PC-9 (cell line): ENCODE results near the gene FTO. TPM values are rescaled to one million over a fixed set of nuclear protein-coding genes. Genes with fewer than 3 reads are reported as not detected.

ENCODE experiments used
- BruUV-seq: library from RNA; stranded (reverse); fragments of 400-500 nt; replicated peaks from 2 replicates; lab custom pipeline; 2021; lab: Mats Ljungman, UMichigan
- CTCF ChIA-PET: fragments of 300-600 bp; sonication (Branson Sonifier 250); formaldehyde crosslinking; loops from one replicate; lab custom pipeline; 2022; ENCODE audit warnings: antibody characterized with exemption; lab: Charles Lee
- POLR2A ChIA-PET: fragments of 300-600 bp; sonication (Branson Sonifier 250); formaldehyde crosslinking; loops from one replicate; lab custom pipeline; 2022; ENCODE audit warnings: antibody characterized with exemption; ENCODE audit not compliant: unreplicated experiment; lab: Charles Lee
- DNase-seq, 2 experiments: peaks; one replicate each; pipeline versions ENCODE4 v3.0.0 to v3.0.0-alpha.2; 2015 to 2022; ENCODE audit warnings: mixed read lengths in 1 of 2
- H2AFZ ChIP-seq: fragments of 200-600 bp; sonication (generic); 2 replicates; pipeline ENCODE4 v1.8.1; 2017; ENCODE audit warnings: antibody characterized with exemption
- H3F3A ChIP-seq: fragments of 200-600 bp; sonication (generic); 2 replicates; pipeline ENCODE4 v1.8.1; 2017; ENCODE audit warnings: antibody characterized with exemption, mild to moderate bottlenecking, low read depth; ENCODE audit not compliant: insufficient read depth
- H3K27ac ChIP-seq: fragments of 200-600 bp; sonication (generic); 2 replicates; pipeline ENCODE4 v1.6.1; 2016; ENCODE audit warnings: mixed run types
- H3K27me3 ChIP-seq: fragments of 200-600 bp; sonication (generic); 2 replicates; pipeline ENCODE4 v1.6.1; 2016; ENCODE audit warnings: low read depth, mixed run types; ENCODE audit not compliant: insufficient read depth
- H3K36me3 ChIP-seq: fragments of 200-600 bp; sonication (generic); 2 replicates; pipeline ENCODE4 v1.6.1; 2016; ENCODE audit warnings: low read depth, mixed run types
- H3K4me1 ChIP-seq: fragments of 200-600 bp; sonication (generic); replicated peaks from 2 replicates; pipeline ENCODE4 v1.6.1; 2016; ENCODE audit warnings: mixed run types; ENCODE audit not compliant: insufficient read depth
- H3K4me2 ChIP-seq: fragments of 200-600 bp; sonication (generic); 2 replicates; pipeline ENCODE4 v1.6.1; 2017; ENCODE audit warnings: mixed run types
- H3K4me3 ChIP-seq: fragments of 200-600 bp; sonication (generic); 2 replicates; pipeline ENCODE4 v1.6.1; 2016; ENCODE audit warnings: mixed run types
- H3K79me2 ChIP-seq: fragments of 200-600 bp; sonication (generic); 2 replicates; pipeline ENCODE4 v1.6.1; 2017; ENCODE audit warnings: low read depth, mixed run types
- H3K9me2 ChIP-seq: fragments of 200-600 bp; sonication (generic); 2 replicates; pipeline ENCODE4 v1.8.1; 2017; ENCODE audit warnings: mild to moderate bottlenecking; ENCODE audit not compliant: insufficient read depth
- H3K9me3 ChIP-seq: fragments of 200-600 bp; sonication (generic); 2 replicates; pipeline ENCODE4 v1.8.1; 2016; ENCODE audit warnings: low read depth; ENCODE audit not compliant: insufficient read depth
- H4K20me1 ChIP-seq: fragments of 200-600 bp; sonication (generic); 2 replicates; pipeline ENCODE4 v1.8.1; 2017; ENCODE audit not compliant: insufficient read depth
- CTCF ChIP-seq: fragments of 200-600 bp; sonication (generic); conservative IDR thresholded peaks from 2 replicates; pipeline ENCODE4 v1.6.1; 2017; ENCODE audit warnings: mixed run types, antibody characterized with exemption, mild to moderate bottlenecking, moderate library complexity
- EZH2 ChIP-seq: fragments of 200-600 bp; sonication (generic); IDR thresholded peaks from 2 replicates; pipeline ENCODE4 v1.8.0; 2017; ENCODE audit warnings: antibody characterized with exemption, low read depth
- intact Hi-C: fragments of 100-400 bp; cut with micrococcal nuclease; formaldehyde crosslinking; loops from one replicate; pipeline ENCODE4 v1.10.0; 2022; ENCODE audit not compliant: unreplicated experiment
- total RNA-seq: library from RNA; stranded (reverse); gene quantifications from 2 replicates; pipeline ENCODE4 v1.2.3, GENCODE V29; 2021

Gene FTO
- total RNA-seq, 1 experiment from 2014 or later, result 58.1 TPM

GRCh38 chr16:54072237-54072636, 368.3 kb downstream of the FTO start:
- CTCF ChIA-PET, result no interaction called here

GRCh38 chr16:54073356-54073755, 369.4 kb downstream of the FTO start:
- Histone ChIP-seq H3K9me3 (no peaks in the 10 kb centered on the region), H3K4me1 (peaks cover 33% of the 10 kb centered on the region), H3F3A (peaks cover 28% of the 10 kb centered on the region), H3K27me3 (no peaks in the 10 kb centered on the region), H3K4me3 (no peak overlapping the region), H3K27ac (no peak overlapping the region), H2AFZ (no peak overlapping the region), H3K79me2 (no peaks in the 10 kb centered on the region), H3K4me2 (no peak overlapping the region), H3K36me3 (no peaks in the 10 kb centered on the region), H3K9me2 (no peaks in the 10 kb centered on the region; the same call in 1 of the 2 replicates), H4K20me1 (no peaks in the 10 kb centered on the region)
- ChIA-PET CTCF (no interaction called here), POLR2A (no interaction called here)
- TF ChIP-seq CTCF (no peak), EZH2 (no peak)
- no peak for DNase-seq
- no TSS peak for BruUV-seq
- intact Hi-C loops, result no loop called here

More at GRCh38 chr16:54072237-54072636, 368.3 kb downstream of the FTO start:
- no TSS peak for BruUV-seq
- TF ChIP-seq CTCF, result no peak
- no peak for TF ChIP-seq EZH2
- Histone ChIP-seq H3K9me2 (no peaks in the 10 kb centered on the region; the same call in 1 of the 2 replicates), H3F3A (peaks cover 18% of the 10 kb centered on the region), H4K20me1 (no peaks in the 10 kb centered on the region), H2AFZ (no peak overlapping the region), H3K36me3 (no peaks in the 10 kb centered on the region), H3K27ac (no peak overlapping the region), H3K4me3 (no peak overlapping the region), H3K27me3 (no peaks in the 10 kb centered on the region), H3K79me2 (no peaks in the 10 kb centered on the region), H3K9me3 (no peaks in the 10 kb centered on the region), H3K4me2 (no peak overlapping the region), H3K4me1 (peaks cover 23% of the 10 kb centered on the region)
- intact Hi-C loops, result no loop called here
- POLR2A ChIA-PET, result no interaction called here
- no peak for DNase-seq

- no peak for DNase-seq
- CTCF ChIA-PET, result no interaction called here
- no TSS peak for BruUV-seq
- Histone ChIP-seq H3K4me1 (peaks cover 54% of the 10 kb centered on the region), H2AFZ (no peak overlapping the region), H3K4me3 (no peak overlapping the region), H3K27ac (no peak overlapping the region), H3K27me3 (no peaks in the 10 kb centered on the region), H3K36me3 (no peaks in the 10 kb centered on the region), H3F3A (peaks cover 46% of the 10 kb centered on the region), H3K9me2 (no peaks in the 10 kb centered on the region), H3K4me2 (no peak overlapping the region), H3K9me3 (no peaks in the 10 kb centered on the region), H3K79me2 (no peaks in the 10 kb centered on the region), H4K20me1 (no peaks in the 10 kb centered on the region)
- intact Hi-C loops, result no loop called here
- TF ChIP-seq EZH2, result no peak
- TF ChIP-seq CTCF, result no peak
- POLR2A ChIA-PET, result no interaction called here
These were observed 371.5 kb downstream of the FTO start for GRCh38 chr16:54075446-54075845.
